ENCODE results near the gene LENG8.

Gene LENG8

DNA sequence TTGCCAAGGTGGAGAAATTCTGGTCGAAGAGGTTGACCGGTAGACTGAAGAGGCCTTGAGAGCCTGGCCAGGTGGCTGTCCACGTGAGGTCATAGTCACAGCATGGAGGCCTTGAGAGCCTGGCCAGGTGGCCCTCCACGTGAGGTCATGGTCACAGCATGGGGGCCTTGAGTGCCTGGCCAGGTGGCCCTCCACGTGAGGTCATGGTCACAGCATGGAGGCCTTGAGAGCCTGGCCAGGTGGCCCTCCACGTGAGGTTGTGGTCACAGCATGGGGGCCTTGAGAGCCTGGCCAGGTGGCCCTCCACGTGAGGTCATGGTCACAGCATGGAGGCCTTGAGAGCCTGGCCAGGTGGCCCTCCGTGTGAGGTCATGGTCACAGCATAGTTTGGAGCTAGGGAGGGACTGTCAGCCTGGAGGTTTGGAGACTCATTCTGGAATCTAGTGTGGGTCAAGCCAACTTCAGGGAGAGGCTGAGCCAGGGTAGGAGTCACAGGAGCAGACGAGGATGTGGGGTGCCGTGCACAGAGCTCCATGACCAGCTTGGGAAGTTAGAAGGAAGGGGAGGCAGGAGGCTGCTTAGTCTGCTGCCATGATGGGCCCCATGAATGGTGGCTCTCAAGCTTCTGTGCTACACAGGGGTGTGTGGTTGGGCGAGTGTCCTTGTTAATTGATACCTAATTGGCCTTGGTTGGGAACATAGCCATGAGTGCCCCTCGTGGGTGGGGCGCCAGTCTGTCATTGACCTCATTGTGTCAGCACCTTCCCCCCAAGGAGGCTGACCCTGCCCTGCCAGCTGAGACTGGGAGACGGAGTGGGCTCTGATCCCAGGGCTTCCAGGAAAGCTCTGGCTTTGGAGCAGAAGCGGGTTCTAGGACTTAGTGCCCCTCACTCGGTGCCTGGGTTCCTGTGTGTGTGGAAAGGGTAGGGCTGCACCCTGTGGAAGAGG is 10.6 kb downstream of the LENG8 start:
- no peak for DNase-seq (ENCODE audit: extremely low read depth, low read depth)
- TF ChIP-seq, protein P1, sequence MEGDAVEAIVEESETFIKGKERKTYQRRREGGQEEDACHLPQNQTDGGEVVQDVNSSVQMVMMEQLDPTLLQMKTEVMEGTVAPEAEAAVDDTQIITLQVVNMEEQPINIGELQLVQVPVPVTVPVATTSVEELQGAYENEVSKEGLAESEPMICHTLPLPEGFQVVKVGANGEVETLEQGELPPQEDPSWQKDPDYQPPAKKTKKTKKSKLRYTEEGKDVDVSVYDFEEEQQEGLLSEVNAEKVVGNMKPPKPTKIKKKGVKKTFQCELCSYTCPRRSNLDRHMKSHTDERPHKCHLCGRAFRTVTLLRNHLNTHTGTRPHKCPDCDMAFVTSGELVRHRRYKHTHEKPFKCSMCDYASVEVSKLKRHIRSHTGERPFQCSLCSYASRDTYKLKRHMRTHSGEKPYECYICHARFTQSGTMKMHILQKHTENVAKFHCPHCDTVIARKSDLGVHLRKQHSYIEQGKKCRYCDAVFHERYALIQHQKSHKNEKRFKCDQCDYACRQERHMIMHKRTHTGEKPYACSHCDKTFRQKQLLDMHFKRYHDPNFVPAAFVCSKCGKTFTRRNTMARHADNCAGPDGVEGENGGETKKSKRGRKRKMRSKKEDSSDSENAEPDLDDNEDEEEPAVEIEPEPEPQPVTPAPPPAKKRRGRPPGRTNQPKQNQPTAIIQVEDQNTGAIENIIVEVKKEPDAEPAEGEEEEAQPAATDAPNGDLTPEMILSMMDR (IDR thresholded peaks at IDR 0.05; ENCODE audit: low read depth, low read length): no peak

DNA sequence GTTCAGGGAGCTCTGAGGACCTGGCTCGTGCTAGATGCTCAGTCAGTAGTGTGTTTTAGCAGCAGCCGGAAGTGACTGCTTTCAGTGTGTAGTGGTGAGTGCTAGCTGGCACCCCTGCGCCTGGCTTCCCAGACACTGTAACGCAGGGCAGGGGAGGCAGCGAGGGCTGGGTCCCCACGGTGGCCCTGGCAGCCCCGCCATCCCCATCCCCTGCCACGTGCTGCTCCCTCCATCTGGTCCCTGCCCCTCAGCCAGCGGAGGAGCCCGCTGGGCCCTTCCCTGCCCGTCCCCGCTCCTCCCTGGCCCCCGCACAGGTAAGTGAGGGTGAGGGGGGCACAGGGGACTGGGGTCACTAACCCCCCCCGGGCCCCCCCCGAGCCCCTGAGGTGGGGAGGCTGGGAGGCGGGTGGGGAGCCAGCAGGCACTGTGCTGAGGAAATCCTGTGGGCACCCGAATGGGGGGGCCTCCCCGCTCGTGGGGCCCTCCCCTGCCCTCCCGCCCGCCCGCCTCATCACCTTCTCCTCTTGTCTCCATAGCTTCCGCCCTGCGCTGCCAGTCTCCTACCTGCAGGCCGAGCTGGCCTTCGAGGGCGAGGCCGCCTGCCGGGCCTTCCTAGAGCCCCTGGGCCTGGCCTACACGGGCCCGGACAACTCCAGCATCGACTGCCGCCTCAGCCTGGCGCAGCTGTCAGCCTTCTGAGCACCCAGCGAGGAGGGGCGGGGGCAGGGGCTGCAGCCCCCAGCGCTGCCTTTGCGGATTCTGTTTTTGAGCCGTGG is 11.4 kb downstream of the LENG8 start:
- TF ChIP-seq, protein P1 (IDR thresholded peaks at IDR 0.05; ENCODE audit: low read depth, low read length): no peak
- no peak for DNase-seq (ENCODE audit: extremely low read depth, low read depth)

DNA sequence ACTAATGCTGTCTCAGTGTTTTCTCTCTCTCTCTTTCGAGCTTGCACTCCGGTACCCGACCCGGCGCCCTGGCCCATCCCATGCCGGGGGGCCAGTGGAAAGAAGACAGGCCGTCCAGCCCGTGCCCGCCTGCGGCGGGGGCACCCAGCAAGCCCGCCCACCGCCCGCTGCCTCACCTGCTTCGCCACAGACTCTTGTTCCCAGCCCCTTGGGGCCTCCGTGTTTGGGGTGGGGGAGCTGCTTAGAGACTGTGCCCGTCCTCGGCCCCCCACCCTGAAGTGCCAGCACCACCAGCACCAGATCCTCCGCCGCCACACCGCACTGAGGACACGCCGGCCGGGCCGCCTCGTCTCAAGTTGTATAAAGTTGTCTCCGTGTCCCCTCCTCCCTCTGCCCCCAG is 12.2 kb downstream of the LENG8 start:
- no peak for DNase-seq (ENCODE audit: extremely low read depth, low read depth)
- TF ChIP-seq, protein P1 (IDR thresholded peaks at IDR 0.05; ENCODE audit: low read depth, low read length): no peak

DNA sequence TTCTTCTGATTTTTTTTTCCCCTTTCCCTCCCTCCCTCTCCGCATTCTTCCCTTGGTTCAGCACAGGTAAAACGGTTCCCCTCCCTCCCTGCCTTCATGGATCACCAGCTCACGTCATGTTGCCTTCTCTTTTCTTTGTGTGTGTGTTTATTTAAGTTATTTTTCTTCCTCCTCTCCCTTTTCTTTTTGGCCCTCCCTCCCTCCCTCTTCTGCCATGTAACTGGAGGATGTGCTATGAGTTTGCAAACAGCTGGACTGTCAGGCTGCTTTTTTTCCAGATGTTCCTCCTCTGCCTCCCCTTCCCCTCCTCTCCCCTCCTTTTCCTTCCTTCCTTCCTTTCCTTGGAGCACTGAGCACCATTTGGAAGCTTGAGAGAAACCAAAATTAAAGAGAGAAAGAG is 12.6 kb downstream of the LENG8 start:
- no peak for DNase-seq (ENCODE audit: extremely low read depth, low read depth)
- TF ChIP-seq, protein P1 (IDR thresholded peaks at IDR 0.05; ENCODE audit: low read depth, low read length): no peak

DNA sequence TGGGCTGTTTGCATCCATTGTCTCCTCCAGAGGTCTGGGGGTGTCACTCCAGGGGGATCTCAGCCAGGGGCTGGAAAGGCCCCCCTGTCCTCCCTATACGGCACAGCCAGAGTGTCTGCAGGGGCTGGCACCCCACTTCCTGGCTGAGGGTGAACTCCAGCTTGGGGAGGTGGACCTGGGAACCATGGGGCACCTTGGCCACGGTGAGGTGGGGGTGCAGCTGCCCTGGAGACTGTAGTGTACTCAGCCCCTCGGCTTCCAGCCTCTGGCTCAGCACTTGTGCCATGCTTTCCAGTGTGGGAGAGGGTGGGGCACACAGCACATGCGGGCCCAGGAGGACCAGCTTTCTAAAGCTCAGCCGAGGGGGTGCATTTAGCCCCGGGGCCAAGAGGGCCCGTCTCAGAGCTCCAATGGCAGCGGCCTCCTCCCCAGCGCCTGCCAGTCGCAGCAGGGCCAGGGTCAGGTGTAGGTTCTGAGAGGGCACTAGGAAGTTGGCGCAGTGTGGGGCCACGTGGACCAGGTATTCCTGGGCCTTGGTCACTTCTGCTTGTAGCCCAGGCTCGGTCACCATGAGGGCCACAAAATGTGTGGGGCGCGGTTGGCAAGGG is 13.2 kb downstream of the LENG8 start:
- DNase-seq (ENCODE audit: extremely low read depth, low read depth): no peak
- TF ChIP-seq, protein P1 (IDR thresholded peaks at IDR 0.05; ENCODE audit: low read depth, low read length): no peak

DNA sequence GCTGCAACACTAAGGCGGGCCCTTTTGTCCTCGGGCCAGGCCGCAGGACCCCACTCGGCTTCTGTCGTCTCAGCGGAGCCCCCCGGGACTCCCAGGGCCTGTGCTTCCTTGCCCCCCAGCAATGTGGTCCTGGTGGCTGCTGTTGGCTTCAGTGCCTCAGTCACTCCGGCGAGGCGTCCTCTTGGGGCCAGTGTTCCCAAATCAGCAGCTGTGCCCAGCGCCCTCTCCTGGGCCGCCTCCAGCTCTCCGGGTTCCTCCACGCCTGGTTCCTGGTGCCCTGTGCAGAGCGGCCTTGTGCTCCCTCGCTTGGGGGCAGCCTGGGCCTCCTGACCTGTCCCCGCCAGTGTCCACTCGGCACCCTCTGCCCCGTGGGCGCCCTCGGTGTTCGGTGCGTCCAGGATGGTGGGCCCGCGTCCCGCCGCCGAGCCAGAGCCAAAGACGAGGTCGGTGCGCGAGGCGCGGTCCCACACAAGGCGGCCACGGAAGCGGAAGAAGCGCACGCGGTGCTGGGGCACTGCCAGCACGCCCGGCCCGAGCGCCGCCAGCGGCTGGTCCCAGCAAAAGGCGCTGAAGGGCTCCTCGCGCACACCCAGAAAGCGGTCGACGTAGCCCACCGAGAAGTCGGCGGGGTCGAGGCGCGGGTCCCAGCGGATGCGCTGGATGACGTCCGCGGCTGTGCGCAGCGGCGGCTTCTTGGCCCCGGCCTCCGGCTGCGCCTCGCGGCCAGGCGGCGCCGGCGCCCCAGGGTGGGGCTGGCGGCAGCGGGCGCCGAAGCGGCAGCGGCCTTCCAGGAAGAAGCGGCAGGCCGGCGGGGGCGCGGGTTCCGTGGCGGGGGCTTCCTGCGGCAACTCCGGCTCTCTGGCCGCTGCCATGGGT is 13.9 kb downstream of the LENG8 start:
- TF ChIP-seq, protein P1 (IDR thresholded peaks at IDR 0.05; ENCODE audit: low read depth, low read length): peak; percentile 16
- DNase-seq (ENCODE audit: extremely low read depth, low read depth): no peak

Data from AG09319 (cell line).